Tibial nerve (tissue), 3 donors: ENCODE measurements around the gene ACVR1.

Source experiments
- POLR2A ChIP-seq, 2 donors: fragments of 450-650 bp; IDR thresholded peaks; one replicate each; pipeline ENCODE4 v1.6.1; 2017; ENCODE audit warnings: antibody characterized with exemption in 2 of 2, mild to moderate bottlenecking in 2 of 2, moderate library complexity in 2 of 2
- TF ChIP-seq, protein P1 (sequence below), 5 experiments: fragments of 200-600 bp in 3 of 5; fragments of 450-650 bp in 2 of 5; sonication (generic) in 3 of 5; IDR thresholded peaks; one replicate each; pipeline ENCODE4 v1.5.1; 2016 to 2019; ENCODE audit warnings: antibody characterized with exemption in 5 of 5, mild to moderate bottlenecking in 3 of 5, moderate library complexity in 2 of 5

- TF ChIP-seq, protein P1, sequence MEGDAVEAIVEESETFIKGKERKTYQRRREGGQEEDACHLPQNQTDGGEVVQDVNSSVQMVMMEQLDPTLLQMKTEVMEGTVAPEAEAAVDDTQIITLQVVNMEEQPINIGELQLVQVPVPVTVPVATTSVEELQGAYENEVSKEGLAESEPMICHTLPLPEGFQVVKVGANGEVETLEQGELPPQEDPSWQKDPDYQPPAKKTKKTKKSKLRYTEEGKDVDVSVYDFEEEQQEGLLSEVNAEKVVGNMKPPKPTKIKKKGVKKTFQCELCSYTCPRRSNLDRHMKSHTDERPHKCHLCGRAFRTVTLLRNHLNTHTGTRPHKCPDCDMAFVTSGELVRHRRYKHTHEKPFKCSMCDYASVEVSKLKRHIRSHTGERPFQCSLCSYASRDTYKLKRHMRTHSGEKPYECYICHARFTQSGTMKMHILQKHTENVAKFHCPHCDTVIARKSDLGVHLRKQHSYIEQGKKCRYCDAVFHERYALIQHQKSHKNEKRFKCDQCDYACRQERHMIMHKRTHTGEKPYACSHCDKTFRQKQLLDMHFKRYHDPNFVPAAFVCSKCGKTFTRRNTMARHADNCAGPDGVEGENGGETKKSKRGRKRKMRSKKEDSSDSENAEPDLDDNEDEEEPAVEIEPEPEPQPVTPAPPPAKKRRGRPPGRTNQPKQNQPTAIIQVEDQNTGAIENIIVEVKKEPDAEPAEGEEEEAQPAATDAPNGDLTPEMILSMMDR (IDR thresholded peaks at IDR 0.05) = no peak
- TF ChIP-seq POLR2A (IDR thresholded peaks at IDR 0.05) = no peak
Measured at GRCh38 chr2:157900684-157901083, 24.6 kb upstream of the ACVR1 start.
